HG03342 (cell line): ENCODE data around the gene MYH11.

Experiments used
- ATAC-seq: cut with Tn5 transposase; IDR thresholded peaks from one replicate; pipeline ENCODE4 v1.9.1; 2021; ENCODE audit warnings: mild to moderate bottlenecking, moderate library complexity; ENCODE audit not compliant: unreplicated experiment

Gene MYH11

GRCh38 chr16:15856901-15857698 lies at the start of gene MYH11:
MYH11 (minus strand) TSS chr16:15857028; CDS start chr16:15838252, 18,776 bp downstream.
- ATAC-seq, result no peak

GRCh38 chr16:15906439-15906838 lies 49.6 kb upstream of the MYH11 start:
- no peak for ATAC-seq

GRCh38 chr16:15903960-15904359 lies 47.1 kb upstream of the MYH11 start:
- ATAC-seq, result no peak

GRCh38 chr16:15900901-15901500 lies 44.2 kb upstream of the MYH11 start:
- no peak for ATAC-seq

- no peak for ATAC-seq
Observed at GRCh38 chr16:15900357-15900756, 43.5 kb upstream of the MYH11 start.

- ATAC-seq, result peak; percentile 64
Observed at GRCh38 chr16:15899538-15900100, 42.8 kb upstream of the MYH11 start.

GRCh38 chr16:15898654-15899053 lies 41.8 kb upstream of the MYH11 start:
- ATAC-seq, result no peak

- no peak for ATAC-seq
Observed at GRCh38 chr16:15897834-15898254, 41.0 kb upstream of the MYH11 start.

GRCh38 chr16:15897121-15897780 lies 40.4 kb upstream of the MYH11 start:
- ATAC-seq, result no peak

GRCh38 chr16:15894571-15895374 lies 37.9 kb upstream of the MYH11 start:
- ATAC-seq, result no peak

- no peak for ATAC-seq
Observed at GRCh38 chr16:15891508-15891907, 34.7 kb upstream of the MYH11 start.

- peak; percentile 99 for ATAC-seq
Observed at GRCh38 chr16:15888072-15888976, 31.5 kb upstream of the MYH11 start, which contains the start of gene CEP20. CEP20 (minus strand) TSS chr16:15888603; CDS start chr16:15888585, 18 bp downstream.

GRCh38 chr16:15887283-15887682 lies 30.5 kb upstream of the MYH11 start:
- no peak for ATAC-seq

- ATAC-seq, result no peak
Observed at GRCh38 chr16:15886078-15886477, 29.2 kb upstream of the MYH11 start.

- ATAC-seq, result no peak
Observed at GRCh38 chr16:15885560-15886001, 28.8 kb upstream of the MYH11 start.

GRCh38 chr16:15882563-15882962 lies 25.7 kb upstream of the MYH11 start:
- ATAC-seq, result no peak

GRCh38 chr16:15881794-15882379 lies 25.1 kb upstream of the MYH11 start:
- no peak for ATAC-seq

- no peak for ATAC-seq
Observed at GRCh38 chr16:15880434-15881308, 23.8 kb upstream of the MYH11 start.
